Measurements from ENCODE around the gene FXYD3. TPM values are rescaled to one million over a fixed set of nuclear protein-coding genes. Genes with fewer than 3 reads are reported as not detected.

Gene FXYD3
- polyA plus RNA-seq, 1 donor from 2014 or later = not detected

DNA sequence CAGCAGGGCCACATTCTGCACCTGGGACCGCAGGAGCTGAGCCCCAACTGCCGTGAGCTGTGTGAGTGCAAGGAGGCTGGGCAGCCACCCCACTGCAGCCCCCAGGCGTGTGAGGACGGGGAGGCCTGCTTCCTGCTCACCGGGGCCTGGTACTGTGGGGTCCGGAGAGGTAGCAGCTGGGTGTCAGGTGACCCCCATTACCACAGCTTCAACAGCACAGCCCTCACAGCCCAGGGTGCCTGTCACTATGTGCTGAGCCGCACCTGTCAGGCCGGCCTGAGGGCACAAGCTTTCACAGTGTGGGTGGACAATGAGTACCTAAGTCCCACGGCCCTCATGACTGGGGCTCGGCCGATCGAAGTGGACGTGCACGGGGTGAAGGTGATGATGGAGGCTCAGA is 35.8 kb upstream of the FXYD3 start:
- Mint-ChIP-seq H3K27ac (no peak overlapping the region), H3K9me3 (no peaks in the 10 kb centered on the region), H3K27me3 (no peaks in the 10 kb centered on the region), H3K4me1 (peaks cover 26 to 30% (median 28%) of the 10 kb centered on the region in 3 donors), H3K4me3 (peak overlapping the region in 1 of 4 donors; percentile 51), H3K36me3 (peaks cover 3% of the 10 kb centered on the region)

DNA sequence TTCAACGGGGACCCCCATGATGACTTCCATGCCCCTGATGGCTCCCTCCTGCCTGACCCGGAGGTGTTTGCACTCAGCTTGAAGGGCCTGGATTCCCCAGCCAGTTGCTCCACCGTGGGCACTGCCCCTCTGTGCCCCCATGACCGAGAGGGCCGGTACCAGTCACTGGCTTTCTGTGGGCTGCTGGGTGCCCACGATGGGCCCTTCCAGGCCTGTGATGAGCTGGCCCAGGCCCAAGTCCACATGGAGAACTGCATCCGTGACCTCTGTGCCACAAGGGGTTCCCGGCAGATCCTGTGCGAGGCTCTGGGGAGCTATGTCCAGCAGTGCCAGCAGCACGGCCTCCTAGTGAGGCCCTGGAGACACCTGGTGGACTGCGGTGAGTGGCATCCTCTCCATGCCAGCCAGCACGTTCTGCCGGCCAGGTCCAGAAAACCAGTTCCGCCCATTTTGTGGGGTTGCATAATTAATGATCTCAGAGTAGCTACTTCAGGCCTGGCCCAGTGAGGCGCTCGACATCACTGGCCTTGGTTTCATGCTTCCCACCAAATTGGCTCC is 34.9 kb upstream of the FXYD3 start:
- H3K27me3 Mint-ChIP-seq = no peaks in the 10 kb centered on the region
- H3K4me1 Mint-ChIP-seq = peaks cover 28 to 31% (median 31%) of the 10 kb centered on the region in 3 donors

GRCh38 chr19:35081201-35081600 is 34.4 kb upstream of the FXYD3 start:
- Mint-ChIP-seq H3K36me3 (peaks cover 3% of the 10 kb centered on the region), H3K4me3 (no peak overlapping the region), H3K9me3 (no peaks in the 10 kb centered on the region), H3K27me3 (no peaks in the 10 kb centered on the region), H3K4me1 (peaks cover 33 to 36% (median 36%) of the 10 kb centered on the region in 3 donors), H3K27ac (no peak overlapping the region)

More for the DNA sequence above, 34.9 kb upstream of the FXYD3 start:
- Mint-ChIP-seq H3K27ac (no peak overlapping the region), H3K4me3 (no peak overlapping the region), H3K36me3 (peaks cover 3% of the 10 kb centered on the region), H3K9me3 (no peaks in the 10 kb centered on the region)

DNA sequence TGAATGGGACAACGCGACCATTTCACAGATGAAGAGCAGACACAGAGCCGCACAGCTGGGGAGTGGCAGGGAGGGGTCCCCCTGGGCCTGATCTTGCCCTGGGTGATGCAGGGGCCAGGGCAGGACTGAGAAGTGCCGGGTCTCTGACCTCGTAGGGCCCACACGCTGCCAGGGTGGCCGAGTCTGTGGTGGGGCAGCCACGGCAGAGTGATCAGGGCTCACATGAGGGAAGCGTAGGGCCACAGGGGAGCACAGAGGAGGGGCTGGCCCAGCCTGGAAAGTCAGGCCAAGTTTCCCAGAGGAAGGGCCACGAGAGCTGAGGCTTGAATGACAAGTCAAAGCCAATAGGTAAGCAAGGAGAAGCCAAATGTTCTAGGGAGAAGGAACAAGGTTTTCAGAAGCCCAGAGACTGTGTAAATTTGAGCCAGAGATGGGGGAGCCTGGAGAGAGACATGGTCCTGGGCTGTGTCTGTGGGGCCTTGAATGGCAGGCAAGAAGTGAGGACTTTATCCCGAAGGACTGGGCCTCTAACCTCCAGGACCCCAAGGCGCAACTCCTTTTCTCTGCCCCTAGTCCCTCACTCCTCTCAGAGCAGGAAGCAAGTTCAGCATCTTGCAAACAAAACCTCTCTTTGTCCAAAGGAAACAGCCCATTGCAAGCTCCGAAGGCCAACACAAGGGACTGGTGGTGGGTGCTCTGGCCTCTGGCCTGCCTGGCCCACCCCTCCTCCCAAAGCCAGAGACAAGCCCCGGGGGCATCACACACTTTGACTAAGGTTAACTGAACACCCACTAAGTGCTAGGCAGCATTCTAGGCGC is 31.7 kb upstream of the FXYD3 start:
- H3K27ac Mint-ChIP-seq = peak overlapping the region; percentile 46 to 69 (median 68)
- H3K4me1 Mint-ChIP-seq = peaks cover 36 to 42% (median 37%) of the 10 kb centered on the region in 3 donors
- H3K9me3 Mint-ChIP-seq = no peaks in the 10 kb centered on the region
- H3K27me3 Mint-ChIP-seq = no peaks in the 10 kb centered on the region
- peaks cover 4% of the 10 kb centered on the region for H3K36me3 Mint-ChIP-seq
- peak overlapping the region; percentile 31 to 92 (median 60) for H3K4me3 Mint-ChIP-seq

- H3K27ac Mint-ChIP-seq = peak overlapping the region in 2 of 3 donors; percentile 8 to 68
- H3K27me3 Mint-ChIP-seq = no peaks in the 10 kb centered on the region
- peaks cover 33 to 42% (median 35%) of the 10 kb centered on the region in 3 donors for H3K4me1 Mint-ChIP-seq
- H3K9me3 Mint-ChIP-seq = no peaks in the 10 kb centered on the region
- peak overlapping the region in 3 of 4 donors; percentile 21 to 92 (median 87) for H3K4me3 Mint-ChIP-seq
- peaks cover 2% of the 10 kb centered on the region for H3K36me3 Mint-ChIP-seq
These were observed 31.2 kb upstream of the FXYD3 start for GRCh38 chr19:35084509-35084762.

DNA sequence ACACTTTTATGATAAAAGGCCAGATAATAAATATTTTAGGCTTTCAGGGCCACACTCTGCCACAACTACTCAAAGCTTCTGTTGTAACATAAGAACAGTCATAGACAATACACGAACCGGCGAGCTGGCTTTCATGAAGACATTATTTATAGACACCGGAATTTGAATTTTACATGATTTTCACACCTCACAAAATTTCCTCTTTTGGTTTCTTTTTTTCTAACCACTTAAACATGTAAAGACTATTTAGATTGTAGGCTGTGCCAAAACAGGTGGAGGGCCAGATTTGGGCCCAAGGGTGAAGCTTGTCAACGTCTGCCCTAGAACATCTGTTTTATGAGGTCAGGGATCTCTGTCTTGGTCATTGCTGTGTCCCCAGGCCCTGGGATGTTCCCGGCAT is 29.7 kb upstream of the FXYD3 start:
- H3K4me3 Mint-ChIP-seq = peak overlapping the region; percentile 7 to 86 (median 72)
- H3K36me3 Mint-ChIP-seq = peaks cover 1% of the 10 kb centered on the region
- H3K9me3 Mint-ChIP-seq = no peaks in the 10 kb centered on the region
- peak overlapping the region; percentile 74 to 95 (median 92) for H3K27ac Mint-ChIP-seq
- peaks cover 1% of the 10 kb centered on the region for H3K27me3 Mint-ChIP-seq
- H3K4me1 Mint-ChIP-seq = peaks cover 39 to 49% (median 39%) of the 10 kb centered on the region in 3 donors

DNA sequence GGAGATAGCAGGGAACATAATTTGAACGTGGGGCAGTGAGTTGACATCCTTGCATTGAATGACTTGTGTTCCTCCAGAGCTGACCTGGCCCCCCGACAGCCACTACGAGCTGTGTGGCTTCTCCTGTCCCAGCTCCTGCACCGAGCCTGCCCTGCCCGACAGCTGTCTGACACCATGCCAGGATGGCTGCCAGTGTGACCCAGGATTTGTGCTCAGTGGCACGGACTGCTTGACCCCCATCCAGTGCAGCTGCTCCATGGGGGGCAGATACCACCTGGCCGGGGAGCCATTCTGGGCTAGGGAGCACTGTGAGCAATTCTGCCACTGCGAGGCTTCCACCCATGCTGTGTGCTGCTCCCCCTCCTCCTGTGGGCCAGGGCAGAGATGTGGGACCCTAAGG is 29.2 kb upstream of the FXYD3 start:
- Mint-ChIP-seq H3K9me3 (no peaks in the 10 kb centered on the region), H3K27ac (peak overlapping the region; percentile 74 to 95 (median 92)), H3K36me3 (peaks cover 1% of the 10 kb centered on the region), H3K27me3 (peaks cover 1% of the 10 kb centered on the region), H3K4me1 (peaks cover 39 to 49% (median 39%) of the 10 kb centered on the region in 3 donors), H3K4me3 (peak overlapping the region; percentile 7 to 86 (median 72))

DNA sequence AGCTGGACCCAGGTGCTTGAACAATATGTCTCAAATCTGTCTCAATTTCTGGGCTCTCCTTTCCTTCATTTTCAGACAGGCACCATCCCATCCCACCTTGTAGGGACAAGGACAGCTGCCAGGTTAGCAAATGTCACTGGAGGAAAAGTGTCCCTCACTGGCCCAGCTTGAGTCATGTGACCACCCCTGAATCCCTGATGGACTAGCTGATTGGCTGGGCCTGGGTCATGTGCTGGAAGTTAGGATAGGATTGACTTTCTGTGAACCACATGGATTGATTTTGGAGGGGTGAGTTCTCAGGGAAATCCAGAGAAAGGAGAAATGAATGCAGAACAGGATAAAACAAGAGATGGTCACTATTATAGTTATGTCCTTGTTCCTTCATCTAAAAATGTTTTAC is 28.2 kb upstream of the FXYD3 start:
- Mint-ChIP-seq H3K4me1 (peaks cover 39 to 49% (median 39%) of the 10 kb centered on the region in 3 donors), H3K27ac (peak overlapping the region; percentile 46 to 73 (median 64)), H3K36me3 (peaks cover 1% of the 10 kb centered on the region), H3K9me3 (no peaks in the 10 kb centered on the region), H3K27me3 (peaks cover 1% of the 10 kb centered on the region), H3K4me3 (peak overlapping the region in 1 of 4 donors; percentile 70)

DNA sequence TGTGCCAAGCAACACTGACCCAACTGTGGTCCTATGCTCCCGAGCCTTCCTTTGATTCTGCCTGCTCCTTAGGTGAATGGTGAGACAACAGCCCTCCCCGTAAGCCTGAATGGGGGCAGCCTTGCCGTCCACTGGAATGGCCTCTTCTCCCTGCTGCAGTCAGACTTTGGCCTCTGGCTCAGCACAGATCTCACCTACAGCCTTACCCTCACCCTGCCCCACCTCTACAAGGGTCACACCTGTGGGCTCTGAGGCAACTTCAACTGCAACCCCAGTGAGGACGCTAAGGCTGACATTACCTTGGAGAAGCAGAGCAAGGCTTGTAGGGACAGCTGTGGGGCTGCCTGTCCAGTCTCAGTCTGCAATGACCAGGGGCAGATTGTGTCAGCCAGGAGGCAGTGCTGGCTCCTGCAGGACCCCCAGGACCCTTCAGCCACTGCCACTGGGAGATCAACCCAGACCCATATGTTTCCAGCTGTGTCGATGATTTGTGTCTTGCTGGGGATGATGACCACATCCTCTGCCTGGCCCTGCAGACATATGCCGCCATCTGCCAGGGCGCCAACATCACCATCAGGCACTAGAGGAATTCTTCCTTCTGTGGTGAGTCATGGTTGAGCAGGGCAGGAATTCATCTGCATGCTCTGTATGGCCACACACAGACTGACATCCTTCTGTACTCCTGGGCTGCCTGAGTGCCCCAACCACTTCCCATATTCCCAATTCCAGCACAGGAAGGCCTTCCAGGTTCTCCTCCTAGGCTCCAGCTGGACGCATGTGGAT is 27.3 kb upstream of the FXYD3 start:
- Mint-ChIP-seq H3K36me3 (peaks cover 1% of the 10 kb centered on the region), H3K27ac (peak overlapping the region in 2 of 3 donors; percentile 18 to 73), H3K9me3 (no peaks in the 10 kb centered on the region), H3K4me1 (peaks cover 34 to 44% (median 36%) of the 10 kb centered on the region in 3 donors), H3K4me3 (peak overlapping the region in 1 of 4 donors; percentile 52), H3K27me3 (peaks cover 1% of the 10 kb centered on the region)

DNA sequence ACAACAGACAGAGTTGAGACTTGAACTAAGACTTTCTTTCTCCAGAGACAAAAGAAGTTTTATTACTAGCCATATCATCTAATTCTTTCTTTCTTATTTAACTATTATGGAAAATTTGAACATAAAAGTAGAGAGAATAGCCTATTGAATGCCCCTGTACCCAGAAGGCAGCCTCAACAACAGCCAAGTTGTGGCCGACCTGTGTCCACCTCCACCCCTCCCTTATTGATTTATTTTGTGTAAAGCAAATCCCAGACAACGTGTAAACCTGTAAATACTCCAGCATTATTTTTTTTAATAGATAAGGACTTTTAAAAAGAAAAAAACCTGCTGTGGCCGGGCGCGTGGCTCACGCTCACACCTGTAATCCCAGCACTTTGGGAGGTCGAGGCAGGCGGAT is 26.1 kb upstream of the FXYD3 start:
- Mint-ChIP-seq H3K36me3 (peaks cover 1% of the 10 kb centered on the region), H3K27ac (no peak overlapping the region), H3K27me3 (peaks cover 3% of the 10 kb centered on the region), H3K4me3 (no peak overlapping the region), H3K9me3 (no peaks in the 10 kb centered on the region), H3K4me1 (peaks cover 22 to 33% (median 25%) of the 10 kb centered on the region in 3 donors)

DNA sequence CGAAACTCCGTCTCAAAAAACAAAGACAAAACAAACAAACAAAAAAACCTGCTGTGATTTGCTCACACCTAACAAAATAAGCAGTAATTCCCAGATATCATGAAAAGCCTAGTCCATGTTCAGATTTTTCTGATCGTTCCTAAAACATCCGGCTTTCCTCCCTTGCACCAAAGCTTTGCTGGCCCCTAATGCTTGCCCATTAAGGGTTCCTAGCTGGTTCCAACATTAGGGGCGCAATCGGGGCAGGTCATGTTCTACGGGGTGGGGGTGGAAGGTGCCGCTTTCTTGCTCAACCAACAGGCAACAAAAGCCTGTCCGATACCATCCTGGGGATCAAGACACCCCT is 25.5 kb upstream of the FXYD3 start:
- Mint-ChIP-seq H3K4me3 (peak overlapping the region in 3 of 4 donors; percentile 30 to 81 (median 53)), H3K4me1 (peaks cover 22 to 29% (median 22%) of the 10 kb centered on the region in 3 donors), H3K27me3 (peaks cover 3% of the 10 kb centered on the region), H3K36me3 (peaks cover 1% of the 10 kb centered on the region), H3K27ac (peak overlapping the region in 2 of 3 donors; percentile 39 to 80), H3K9me3 (no peaks in the 10 kb centered on the region)

DNA sequence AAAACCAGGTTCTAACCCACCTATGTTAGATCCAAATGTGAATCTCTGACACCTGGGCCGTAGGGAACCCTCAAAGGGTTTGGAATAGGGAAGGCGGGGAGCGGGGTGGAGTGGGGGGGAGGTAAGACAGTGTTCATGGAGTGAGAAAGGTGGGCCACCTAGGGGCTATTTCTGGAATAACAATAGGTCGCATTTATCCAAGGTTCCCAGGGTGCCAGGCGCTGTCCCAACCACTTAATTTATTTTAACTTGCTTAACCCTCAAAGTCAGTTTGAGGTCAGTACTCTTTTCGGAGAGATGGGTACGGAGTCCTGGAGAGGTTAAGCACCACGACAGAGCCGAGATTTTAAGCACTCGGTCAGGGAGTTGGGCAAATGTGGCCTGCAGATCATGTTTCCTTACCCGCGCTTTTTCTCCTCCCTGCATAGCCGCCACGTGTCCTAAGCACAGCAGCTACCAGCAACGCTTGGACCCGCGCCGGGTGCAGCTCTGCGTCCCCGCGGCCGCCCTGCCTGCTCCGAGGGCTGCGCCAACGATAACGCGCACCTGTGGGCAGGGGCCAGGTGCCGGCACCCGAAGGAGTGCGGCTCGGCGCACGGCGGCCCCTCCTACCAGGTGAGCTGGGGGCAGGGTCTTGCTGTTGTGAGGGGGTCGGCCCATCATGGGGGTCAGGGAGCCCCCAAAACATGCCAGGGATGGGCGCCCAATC is 25.0 kb upstream of the FXYD3 start:
- Mint-ChIP-seq H3K27me3 (peaks cover 3% of the 10 kb centered on the region), H3K4me1 (peaks cover 19 to 26% (median 19%) of the 10 kb centered on the region in 3 donors), H3K9me3 (no peaks in the 10 kb centered on the region), H3K4me3 (peak overlapping the region in 3 of 4 donors; percentile 30 to 81 (median 53)), H3K27ac (peak overlapping the region; percentile 23 to 80 (median 39)), H3K36me3 (peaks cover 1% of the 10 kb centered on the region)

GRCh38 chr19:35093430-35093829 is 22.2 kb upstream of the FXYD3 start:
- H3K4me1 Mint-ChIP-seq = peaks cover 4 to 7% (median 6%) of the 10 kb centered on the region in 3 donors
- no peak overlapping the region for H3K4me3 Mint-ChIP-seq
- no peak overlapping the region for H3K27ac Mint-ChIP-seq
- no peaks in the 10 kb centered on the region for H3K9me3 Mint-ChIP-seq
- H3K27me3 Mint-ChIP-seq = peaks cover 3% of the 10 kb centered on the region
- H3K36me3 Mint-ChIP-seq = peaks cover 1% of the 10 kb centered on the region

- H3K4me3 Mint-ChIP-seq = no peak overlapping the region
- no peaks in the 10 kb centered on the region for H3K36me3 Mint-ChIP-seq
- H3K27ac Mint-ChIP-seq = no peak overlapping the region
- H3K4me1 Mint-ChIP-seq = peaks cover 4 to 7% (median 6%) of the 10 kb centered on the region in 3 donors
- H3K27me3 Mint-ChIP-seq = peaks cover 3% of the 10 kb centered on the region
- H3K9me3 Mint-ChIP-seq = no peaks in the 10 kb centered on the region
These were observed 21.5 kb upstream of the FXYD3 start for GRCh38 chr19:35093941-35094647.
